H1 (cell line): Measurements from ENCODE around the gene TINCR.

Experiments
- CBX5 ChIP-seq: fragments of 300-800, 300-1000 bp; sonication (generic); IDR thresholded peaks from 2 replicates; pipeline ENCODE4 v1.7.1; 2016; ENCODE audit warnings: antibody characterized with exemption, low read length, low read depth
- EP300 ChIP-seq, 2 experiments: IDR thresholded peaks; 1 replicate in 1 of 2; 2 replicates in 1 of 2; pipeline ENCODE4 v1.6.1; 2011 to 2012; ENCODE audit warnings: low read depth in 2 of 2, low read length in 2 of 2, mild to moderate bottlenecking in 2 of 2, borderline replicate concordance in 1 of 2, inconsistent platforms in 1 of 2, moderate library complexity in 1 of 2
- EZH2 ChIP-seq: fragments of 200-600 bp; sonication (generic); IDR thresholded peaks from 2 replicates; pipeline ENCODE4 v1.7.1; 2012; ENCODE audit warnings: low read depth, mild to moderate bottlenecking, moderate library complexity, low read length, inconsistent platforms; ENCODE audit not compliant: severe bottlenecking
- HDAC6 ChIP-seq: IDR thresholded peaks from one replicate; pipeline ENCODE4 v1.7.1; 2012; ENCODE audit warnings: low read depth, mild to moderate bottlenecking, inconsistent platforms, low read length, moderate library complexity
- JUND ChIP-seq: IDR thresholded peaks from 2 replicates; pipeline ENCODE4 v1.6.1; 2011; ENCODE audit warnings: mild to moderate bottlenecking, improper control_type of control experiment, low read length
- RNF2 ChIP-seq: fragments of 200-900, 300-1000 bp; sonication (generic); IDR thresholded peaks from 2 replicates; pipeline ENCODE4 v1.7.1; 2016; ENCODE audit warnings: borderline replicate concordance, low read depth, mild to moderate bottlenecking, antibody characterized with exemption, low read length; ENCODE audit not compliant: poor library complexity, severe bottlenecking; ENCODE audit errors: missing control alignments
- RXRA ChIP-seq: IDR thresholded peaks from 2 replicates; pipeline ENCODE4 v1.6.1; 2011; ENCODE audit warnings: low read depth, mild to moderate bottlenecking, low read length, moderate library complexity; ENCODE audit not compliant: insufficient read depth
- TEAD4 ChIP-seq: IDR thresholded peaks from 2 replicates; pipeline ENCODE4 v1.6.1; 2012; ENCODE audit warnings: low read depth, low read length, inconsistent platforms, mixed read lengths
- ZNF274 ChIP-seq: IDR thresholded peaks from 2 replicates; pipeline ENCODE4 v1.7.0; 2012; ENCODE audit warnings: low read length, borderline replicate concordance; ENCODE audit errors: extremely low read depth
- TF ChIP-seq, protein P1 (sequence below): IDR thresholded peaks from 2 replicates; pipeline ENCODE4 v1.6.1; 2011; ENCODE audit warnings: low read depth, mild to moderate bottlenecking, low read length; ENCODE audit not compliant: insufficient read depth
- TF ChIP-seq, protein P2 (sequence below), 3 experiments: IDR thresholded peaks; 1 replicate in 2 of 3; 2 replicates in 1 of 3; pipeline versions ENCODE4 v1.5.1 to v1.6.1; 2011; ENCODE audit warnings: low read length in 3 of 3, mild to moderate bottlenecking in 3 of 3, inconsistent platforms in 2 of 3, low read depth in 1 of 3, moderate library complexity in 1 of 3; ENCODE audit not compliant: insufficient read depth in 1 of 3; ENCODE audit errors: control extremely low read depth in 1 of 3

DNA sequence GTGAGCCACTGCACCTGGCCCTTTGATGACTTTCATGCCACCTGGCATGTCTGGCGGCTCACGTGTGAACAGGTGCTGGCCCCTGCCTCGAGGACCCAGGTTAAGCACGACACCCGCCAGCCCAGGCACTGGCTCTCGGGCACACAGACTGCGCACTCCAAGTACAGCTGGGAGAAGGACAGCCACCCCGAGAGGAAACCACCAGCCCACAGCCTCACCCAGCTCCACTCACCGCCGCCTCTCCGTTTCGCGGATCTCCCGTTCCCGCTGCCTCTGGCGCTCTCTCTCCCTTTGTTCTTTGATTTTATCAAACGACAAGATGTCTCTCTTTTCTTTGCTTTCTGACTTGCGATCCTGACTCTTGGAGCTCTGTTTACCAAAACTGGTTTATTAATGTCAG lies 27.4 kb upstream of the TINCR start:
- TF ChIP-seq, protein P1, sequence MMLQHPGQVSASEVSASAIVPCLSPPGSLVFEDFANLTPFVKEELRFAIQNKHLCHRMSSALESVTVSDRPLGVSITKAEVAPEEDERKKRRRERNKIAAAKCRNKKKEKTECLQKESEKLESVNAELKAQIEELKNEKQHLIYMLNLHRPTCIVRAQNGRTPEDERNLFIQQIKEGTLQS, result no peak
- TF ChIP-seq EZH2 (no peak), HDAC6 (no peak), ZNF274 (no peak), EP300 (IDR thresholded peaks at IDR 0.05; ENCODE audit: borderline replicate concordance in 1 of 2, low read depth in 2 of 2, low read length in 2 of 2) (no peak), RXRA (no peak), CBX5 (no peak), RNF2 (no peak), TEAD4 (no peak), JUND (no peak)
- TF ChIP-seq, protein P2, sequence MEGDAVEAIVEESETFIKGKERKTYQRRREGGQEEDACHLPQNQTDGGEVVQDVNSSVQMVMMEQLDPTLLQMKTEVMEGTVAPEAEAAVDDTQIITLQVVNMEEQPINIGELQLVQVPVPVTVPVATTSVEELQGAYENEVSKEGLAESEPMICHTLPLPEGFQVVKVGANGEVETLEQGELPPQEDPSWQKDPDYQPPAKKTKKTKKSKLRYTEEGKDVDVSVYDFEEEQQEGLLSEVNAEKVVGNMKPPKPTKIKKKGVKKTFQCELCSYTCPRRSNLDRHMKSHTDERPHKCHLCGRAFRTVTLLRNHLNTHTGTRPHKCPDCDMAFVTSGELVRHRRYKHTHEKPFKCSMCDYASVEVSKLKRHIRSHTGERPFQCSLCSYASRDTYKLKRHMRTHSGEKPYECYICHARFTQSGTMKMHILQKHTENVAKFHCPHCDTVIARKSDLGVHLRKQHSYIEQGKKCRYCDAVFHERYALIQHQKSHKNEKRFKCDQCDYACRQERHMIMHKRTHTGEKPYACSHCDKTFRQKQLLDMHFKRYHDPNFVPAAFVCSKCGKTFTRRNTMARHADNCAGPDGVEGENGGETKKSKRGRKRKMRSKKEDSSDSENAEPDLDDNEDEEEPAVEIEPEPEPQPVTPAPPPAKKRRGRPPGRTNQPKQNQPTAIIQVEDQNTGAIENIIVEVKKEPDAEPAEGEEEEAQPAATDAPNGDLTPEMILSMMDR (IDR thresholded peaks at IDR 0.05; ENCODE audit: control extremely low read depth in 1 of 3, insufficient read depth in 1 of 3, low read depth in 1 of 3, low read length in 3 of 3), result no peak
